ENCODE data around the gene EIF3F. TPM values are rescaled to one million over a fixed set of nuclear protein-coding genes. Genes with fewer than 3 reads are reported as not detected.

The EIF3F gene
- total and polyA plus RNA-seq, 2 of the 4 experiments (the other 2 are of a cell fraction), result 279 to 306 TPM

DNA sequence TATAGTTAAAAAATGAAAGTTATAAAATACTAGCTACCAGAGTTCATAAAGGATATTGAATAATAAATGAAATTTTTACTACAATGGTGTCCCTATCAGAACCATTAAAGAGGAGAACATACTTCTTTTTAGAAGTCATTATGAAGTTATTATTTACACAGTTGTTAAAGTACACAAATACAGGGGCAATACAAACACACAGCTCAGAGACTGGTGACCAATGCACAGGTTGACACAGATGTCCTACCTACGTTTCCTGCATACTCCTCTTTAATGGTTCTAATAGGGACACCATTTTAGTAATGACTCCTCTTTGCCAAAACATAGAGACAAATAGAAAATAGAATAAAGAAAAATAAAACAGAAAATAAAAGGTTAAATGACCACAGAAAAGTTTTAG, 31.9 kb upstream of the EIF3F start:
- in situ Hi-C loops (cut with MboI; ENCODE audit: low sequenced_read_pairs), result no loop called here
- Histone ChIP-seq H2BK5ac (ENCODE audit: low read depth, low read length, poor library complexity, severe bottlenecking) (no peak overlapping the region), H3K4me3 (ENCODE audit: insufficient read depth, low read depth, low read length) (no peak overlapping the region), H4K5ac (ENCODE audit: low read depth, low read length) (no peak overlapping the region), H3K18ac (ENCODE audit: low read depth, low read length) (no peak overlapping the region), H3K9me3 (ENCODE audit: control insufficient read depth, insufficient read depth, low read length) (no peaks in the 10 kb centered on the region), H2BK20ac (ENCODE audit: low read depth, low read length) (no peak overlapping the region), H4K8ac (ENCODE audit: low read depth in 2 of 2, low read length in 2 of 2) (no peak overlapping the region), H2BK120ac (ENCODE audit: low read depth, low read length) (no peak overlapping the region), H3K27ac (ENCODE audit: insufficient read depth, low read length) (no peak overlapping the region), H2AK9ac (replicated peaks; ENCODE audit: low read depth, low read length, poor library complexity) (no peak overlapping the region), H3K23ac (ENCODE audit: low read depth, low read length) (no peak overlapping the region), H3K9me1 (ENCODE audit: insufficient read depth, low read length) (no peaks in the 10 kb centered on the region), H3K4me1 (ENCODE audit: control insufficient read depth, insufficient read depth, low read length) (no peaks in the 10 kb centered on the region), H3K14ac (replicated peaks; ENCODE audit: low read depth, low read length) (no peak overlapping the region), H3K9ac (ENCODE audit: low read depth, low read length) (no peak overlapping the region), H2AFZ (replicated peaks; ENCODE audit: low read length, poor library complexity) (no peak overlapping the region), H4K91ac (ENCODE audit: insufficient read depth, low read depth, low read length) (no peak overlapping the region), H4K20me1 (ENCODE audit: insufficient read depth, low read length) (no peaks in the 10 kb centered on the region), H3K27me3 (ENCODE audit: control insufficient read depth, insufficient read depth, low read length) (no peaks in the 10 kb centered on the region), H2BK15ac (ENCODE audit: low read depth, low read length) (no peak overlapping the region), H3K4me2 (ENCODE audit: low read depth, low read length) (no peak overlapping the region), H3K4ac (ENCODE audit: low read depth, low read length) (no peak overlapping the region), H2AK5ac (ENCODE audit: low read depth, low read length) (no peak overlapping the region), H3K36me3 (ENCODE audit: control insufficient read depth, insufficient read depth, low read length) (no peaks in the 10 kb centered on the region), H3K79me1 (ENCODE audit: low read depth in 1 of 2, low read length in 2 of 2) (no peaks in the 10 kb centered on the region), H3K56ac (ENCODE audit: extremely low read depth, insufficient read depth, low read length) (no peak overlapping the region)
- intact Hi-C loops (cut with micrococcal nuclease), result no loop called here
- ATAC-seq (ENCODE audit: low read depth) (no peak), DNase-seq (no peak)
- TF ChIP-seq NFE2L2 (IDR thresholded peaks at IDR 0.05; ENCODE audit: low read depth, low read length), result no peak
- no peak for TF ChIP-seq SMC3 (IDR thresholded peaks at IDR 0.05; ENCODE audit: low read depth, low read length)
- no peak for TF ChIP-seq MAFK (IDR thresholded peaks at IDR 0.05; ENCODE audit: low read depth, low read length)
- no peak for TF ChIP-seq POLR2A (IDR thresholded peaks at IDR 0.05; ENCODE audit: low read depth, low read length)
- TF ChIP-seq BHLHE40 (IDR thresholded peaks at IDR 0.05; ENCODE audit: low read depth, low read length), result no peak
- no peak for TF ChIP-seq RFX5 (IDR thresholded peaks at IDR 0.05; ENCODE audit: low read depth, low read length)
- no peak for TF ChIP-seq CHD1 (IDR thresholded peaks at IDR 0.05; ENCODE audit: low read depth, low read length)
- no peak for TF ChIP-seq FOS (IDR thresholded peaks at IDR 0.05; ENCODE audit: low read depth, low read length)
- no peak for TF ChIP-seq MXI1 (IDR thresholded peaks at IDR 0.05; ENCODE audit: borderline replicate concordance, low read depth, low read length)
- no peak for TF ChIP-seq USF2 (IDR thresholded peaks at IDR 0.05; ENCODE audit: low read depth, low read length)
- TF ChIP-seq, protein P1, sequence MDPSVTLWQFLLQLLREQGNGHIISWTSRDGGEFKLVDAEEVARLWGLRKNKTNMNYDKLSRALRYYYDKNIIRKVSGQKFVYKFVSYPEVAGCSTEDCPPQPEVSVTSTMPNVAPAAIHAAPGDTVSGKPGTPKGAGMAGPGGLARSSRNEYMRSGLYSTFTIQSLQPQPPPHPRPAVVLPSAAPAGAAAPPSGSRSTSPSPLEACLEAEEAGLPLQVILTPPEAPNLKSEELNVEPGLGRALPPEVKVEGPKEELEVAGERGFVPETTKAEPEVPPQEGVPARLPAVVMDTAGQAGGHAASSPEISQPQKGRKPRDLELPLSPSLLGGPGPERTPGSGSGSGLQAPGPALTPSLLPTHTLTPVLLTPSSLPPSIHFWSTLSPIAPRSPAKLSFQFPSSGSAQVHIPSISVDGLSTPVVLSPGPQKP (IDR thresholded peaks at IDR 0.05; ENCODE audit: borderline replicate concordance, low read depth, low read length), result no peak
- TF ChIP-seq RCOR1 (IDR thresholded peaks at IDR 0.05; ENCODE audit: insufficient replicate concordance, low read length), result no peak
- no peak for TF ChIP-seq CTCF (conservative IDR thresholded peaks at IDR 0.05; ENCODE audit: low read depth, low read length)
- no peak for TF ChIP-seq MAZ (IDR thresholded peaks at IDR 0.05; ENCODE audit: borderline replicate concordance, low read depth, low read length)
- no peak for TF ChIP-seq RAD21 (IDR thresholded peaks at IDR 0.05; ENCODE audit: low read length)
- TF ChIP-seq CEBPB (IDR thresholded peaks at IDR 0.05; ENCODE audit: low read depth, low read length), result no peak
- BruUV-seq (replicated peaks), result no TSS peak
- POLR2A ChIA-PET (ENCODE audit: unreplicated experiment), result no interaction called here
- WGBS, 2 experiments (ENCODE audit: extremely low coverage in 2 of 2, insufficient read length in 1 of 2), result no CpG with 5 or more reads among the region's 1 CpG
- dilution Hi-C loops (cut with HindIII; ENCODE audit: low sequenced_read_pairs, unreplicated experiment), result no loop called here
- CTCF ChIA-PET, result no interaction called here
